HepG2 (cell line): Measurements from ENCODE around the gene CNNM3. TPM values are rescaled to one million over a fixed set of nuclear protein-coding genes. Genes with fewer than 3 reads are reported as not detected.

Experiments used
- CCAR2 ChIP-seq: fragments of 200-400 bp; formaldehyde crosslinking; optimal IDR thresholded peaks from 2 replicates; pipeline ENCODE3; 2018; ENCODE audit warnings: low read depth, mild to moderate bottlenecking, low read length, moderate library complexity
- CSRNP1 ChIP-seq: sonication (generic); formaldehyde crosslinking; IDR thresholded peaks from 2 replicates; pipeline ENCODE4 v1.8.1; 2023; ENCODE audit warnings: mild to moderate bottlenecking, missing genetic modification reagents
- GPN1 ChIP-seq: sonication (generic); formaldehyde crosslinking; IDR thresholded peaks from 2 replicates; pipeline ENCODE4 v1.5.1; 2020; ENCODE audit warnings: missing genetic modification reagents, borderline replicate concordance
- MIXL1 ChIP-seq: IDR thresholded peaks from 2 replicates; pipeline ENCODE4 v1.6.1; 2016
- MTA1 ChIP-seq: sonication (generic); formaldehyde crosslinking; IDR thresholded peaks from 2 replicates; pipeline ENCODE4 v1.4.0; 2020; ENCODE audit warnings: missing genetic modification reagents, mild to moderate bottlenecking, borderline replicate concordance
- MZF1 ChIP-seq: sonication (generic); formaldehyde crosslinking; IDR thresholded peaks from 2 replicates; pipeline ENCODE4 v1.8.1; 2023; ENCODE audit warnings: mild to moderate bottlenecking, missing genetic modification reagents, borderline replicate concordance
- NR1H2 ChIP-seq: sonication (generic); formaldehyde crosslinking; IDR thresholded peaks from 2 replicates; pipeline ENCODE4 v1.8.1; 2022; ENCODE audit warnings: low read depth, missing genetic modification reagents, borderline replicate concordance
- NR2F6 ChIP-seq, 2 experiments: IDR thresholded peaks; 2 replicates each; pipeline ENCODE4 v1.6.1; 2016; ENCODE audit warnings: antibody characterized with exemption in 1 of 2, mild to moderate bottlenecking in 1 of 2
- PAWR ChIP-seq: sonication (generic); formaldehyde crosslinking; IDR thresholded peaks from 2 replicates; pipeline ENCODE4 v1.4.0; 2020; ENCODE audit warnings: missing genetic modification reagents, mild to moderate bottlenecking, borderline replicate concordance
- PHF21A ChIP-seq: sonication (generic); formaldehyde crosslinking; IDR thresholded peaks from 2 replicates; pipeline ENCODE4 v1.5.0; 2020; ENCODE audit warnings: mild to moderate bottlenecking, missing genetic modification reagents
- REPIN1 ChIP-seq: sonication (generic); formaldehyde crosslinking; IDR thresholded peaks from 2 replicates; pipeline ENCODE4 v1.8.0; 2022; ENCODE audit warnings: missing genetic modification reagents, low read depth, mild to moderate bottlenecking, borderline replicate concordance
- SALL1 ChIP-seq: sonication (generic); formaldehyde crosslinking; IDR thresholded peaks from 2 replicates; pipeline ENCODE4 v1.8.0; 2022; ENCODE audit warnings: mild to moderate bottlenecking, missing genetic modification reagents
- TBP ChIP-seq: sonication (generic); formaldehyde crosslinking; IDR thresholded peaks from 2 replicates; pipeline ENCODE4 v1.5.0; 2020; ENCODE audit warnings: missing genetic modification reagents
- ZBTB33 ChIP-seq: sonication (generic); formaldehyde crosslinking; IDR thresholded peaks from 2 replicates; pipeline ENCODE4 v1.4.0; 2020; ENCODE audit warnings: missing genetic modification reagents
- ZFP90 ChIP-seq: sonication (generic); formaldehyde crosslinking; IDR thresholded peaks from 2 replicates; pipeline ENCODE4 v1.8.0; 2022; ENCODE audit warnings: missing genetic modification reagents, mild to moderate bottlenecking, inconsistent platforms, borderline replicate concordance
- ZNF331 ChIP-seq: sonication (generic); formaldehyde crosslinking; IDR thresholded peaks from 2 replicates; pipeline ENCODE4 v1.4.0; 2020; ENCODE audit warnings: missing genetic modification reagents
- ZNF430 ChIP-seq: sonication (generic); formaldehyde crosslinking; IDR thresholded peaks from 2 replicates; pipeline ENCODE4 v1.9.0; 2021; ENCODE audit warnings: mild to moderate bottlenecking, missing genetic modification reagents
- ZNF761 ChIP-seq: sonication (generic); formaldehyde crosslinking; conservative IDR thresholded peaks from 2 replicates; pipeline ENCODE4 v1.4.0; 2020; ENCODE audit warnings: mild to moderate bottlenecking, missing genetic modification reagents
- ZNF883 ChIP-seq: sonication (generic); formaldehyde crosslinking; IDR thresholded peaks from 2 replicates; pipeline ENCODE4 v1.5.1; 2020; ENCODE audit warnings: mild to moderate bottlenecking, missing genetic modification reagents; ENCODE audit errors: not compliant biosample characterization
- ZSCAN25 ChIP-seq: sonication (generic); formaldehyde crosslinking; IDR thresholded peaks from 2 replicates; pipeline ENCODE4 v1.8.0; 2022; ENCODE audit warnings: mild to moderate bottlenecking, missing genetic modification reagents
- polyA plus RNA-seq, 8 experiments: library from polyadenylated mRNA; depleted of rRNA in 3 of 8; stranded (reverse) in 7 of 8; unstranded in 1 of 8; fragments of >200 nt; fragmentation: Illumina TruSeq in 4 of 8; extraction: Trizol in 4 of 8; gene quantifications; 2 replicates each; pipeline versions ENCODE4 v1.2.1 to v1.2.3, GENCODE V29; 2011 to 2016; ENCODE audit warnings: low read depth in 4 of 8, missing spikeins in 1 of 8, mixed read lengths in 1 of 8; ENCODE audit not compliant: insufficient read depth in 1 of 8
- total RNA-seq, 5 experiments: library from RNA; depleted of rRNA; stranded (reverse); fragments of >200 nt; fragmentation: Illumina TruSeq; extraction: Trizol; gene quantifications; 2 replicates each; pipeline ENCODE4 v1.2.3, GENCODE V29; 2016; ENCODE audit warnings: low read depth in 1 of 5
- TF ChIP-seq, protein P1 (sequence below): sonication (generic); formaldehyde crosslinking; IDR thresholded peaks from 2 replicates; pipeline ENCODE4 v1.5.0; 2020; ENCODE audit warnings: mild to moderate bottlenecking, missing genetic modification reagents, moderate library complexity
- TF ChIP-seq, protein P2 (sequence below): IDR thresholded peaks from 2 replicates; pipeline ENCODE4 v1.6.1; 2016; ENCODE audit warnings: mild to moderate bottlenecking

Gene CNNM3
- total and polyA plus RNA-seq, 2 of the 13 experiments (the other 11 are each of a cell fraction or from before 2014, with no cell fraction given), result 21.2 to 27.9 TPM

- TF ChIP-seq, protein P1, sequence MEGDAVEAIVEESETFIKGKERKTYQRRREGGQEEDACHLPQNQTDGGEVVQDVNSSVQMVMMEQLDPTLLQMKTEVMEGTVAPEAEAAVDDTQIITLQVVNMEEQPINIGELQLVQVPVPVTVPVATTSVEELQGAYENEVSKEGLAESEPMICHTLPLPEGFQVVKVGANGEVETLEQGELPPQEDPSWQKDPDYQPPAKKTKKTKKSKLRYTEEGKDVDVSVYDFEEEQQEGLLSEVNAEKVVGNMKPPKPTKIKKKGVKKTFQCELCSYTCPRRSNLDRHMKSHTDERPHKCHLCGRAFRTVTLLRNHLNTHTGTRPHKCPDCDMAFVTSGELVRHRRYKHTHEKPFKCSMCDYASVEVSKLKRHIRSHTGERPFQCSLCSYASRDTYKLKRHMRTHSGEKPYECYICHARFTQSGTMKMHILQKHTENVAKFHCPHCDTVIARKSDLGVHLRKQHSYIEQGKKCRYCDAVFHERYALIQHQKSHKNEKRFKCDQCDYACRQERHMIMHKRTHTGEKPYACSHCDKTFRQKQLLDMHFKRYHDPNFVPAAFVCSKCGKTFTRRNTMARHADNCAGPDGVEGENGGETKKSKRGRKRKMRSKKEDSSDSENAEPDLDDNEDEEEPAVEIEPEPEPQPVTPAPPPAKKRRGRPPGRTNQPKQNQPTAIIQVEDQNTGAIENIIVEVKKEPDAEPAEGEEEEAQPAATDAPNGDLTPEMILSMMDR (CRISPR knock-in tag), result peak; percentile 76
- TF ChIP-seq MZF1 (CRISPR knock-in tag), result no peak
- TF ChIP-seq SALL1 (CRISPR knock-in tag), result no peak; the same call in 1 of the 2 replicates
- 0 out of 2 replicates have a peak, but pooled peaks have one; percentile 19 for TF ChIP-seq ZNF331
- TF ChIP-seq ZSCAN25 (CRISPR knock-in tag), result peak; percentile 58; the same call in 1 of the 2 replicates
- TF ChIP-seq MTA1 (CRISPR knock-in tag), result peak; percentile 67; the same call in 1 of the 2 replicates
- no peak for TF ChIP-seq ZFP90
- TF ChIP-seq ZBTB33 (CRISPR knock-in tag), result peak; percentile 91
- no peak for TF ChIP-seq CCAR2
- peak; percentile 58; the same call in 1 of the 2 replicates for TF ChIP-seq PHF21A (CRISPR knock-in tag)
- no peak for TF ChIP-seq PAWR
- TF ChIP-seq, protein P2, sequence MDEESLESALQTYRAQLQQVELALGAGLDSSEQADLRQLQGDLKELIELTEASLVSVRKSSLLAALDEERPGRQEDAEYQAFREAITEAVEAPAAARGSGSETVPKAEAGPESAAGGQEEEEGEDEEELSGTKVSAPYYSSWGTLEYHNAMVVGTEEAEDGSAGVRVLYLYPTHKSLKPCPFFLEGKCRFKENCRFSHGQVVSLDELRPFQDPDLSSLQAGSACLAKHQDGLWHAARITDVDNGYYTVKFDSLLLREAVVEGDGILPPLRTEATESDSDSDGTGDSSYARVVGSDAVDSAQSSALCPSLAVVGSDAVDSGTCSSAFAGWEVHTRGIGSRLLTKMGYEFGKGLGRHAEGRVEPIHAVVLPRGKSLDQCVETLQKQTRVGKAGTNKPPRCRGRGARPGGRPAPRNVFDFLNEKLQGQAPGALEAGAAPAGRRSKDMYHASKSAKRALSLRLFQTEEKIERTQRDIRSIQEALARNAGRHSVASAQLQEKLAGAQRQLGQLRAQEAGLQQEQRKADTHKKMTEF (CRISPR knock-in tag), result 0 out of 2 replicates have a peak, but pooled peaks have one; percentile 21
- no peak for TF ChIP-seq ZNF883 (CRISPR knock-in tag)
- no peak for TF ChIP-seq MIXL1
- no peak for TF ChIP-seq NR1H2 (CRISPR knock-in tag)
- no peak for TF ChIP-seq CSRNP1
- TF ChIP-seq NR2F6 (IDR thresholded peaks at IDR 0.05), result peak; percentile 68
- no peak for TF ChIP-seq NR2F6 (CRISPR knock-in tag; IDR thresholded peaks at IDR 0.05)
- no peak for TF ChIP-seq ZNF430 (CRISPR knock-in tag)
- TF ChIP-seq REPIN1 (CRISPR knock-in tag), result no peak
- no peak for TF ChIP-seq GPN1
- no peak for TF ChIP-seq ZNF761 (CRISPR knock-in tag)
- no peak for TF ChIP-seq TBP (CRISPR knock-in tag)
These were observed 23.0 kb upstream of the CNNM3 start (continued) for GRCh38 chr2:96792772-96793749.
